ENCODE measurements around the gene FOXK2.
A peak's percentile ranks its signal among the peaks of the same experiment; 100 is the strongest.
"Not testable (repeated sequence)": the region's sequence is repeated elsewhere in the genome, so short reads cannot be mapped to it uniquely, and the experiment has no call there.

The FOXK2 gene

GRCh38 chr17:82496529-82497434 is 22.8 kb upstream of the FOXK2 start:
- DNase-seq: peak; percentile 89

- DNase-seq: peak; percentile 64
Measured at GRCh38 chr17:82497483-82498405, 21.8 kb upstream of the FOXK2 start.

- DNase-seq: peak; percentile 46
Measured at GRCh38 chr17:82502207-82502606, 17.3 kb upstream of the FOXK2 start.

- no peak for DNase-seq
Measured at GRCh38 chr17:82503094-82503727, 16.3 kb upstream of the FOXK2 start.

GRCh38 chr17:82503728-82504308 is 15.7 kb upstream of the FOXK2 start:
- no peak for DNase-seq

GRCh38 chr17:82505296-82505695 is 14.2 kb upstream of the FOXK2 start:
- no peak for DNase-seq

GRCh38 chr17:82506402-82506801 is 13.1 kb upstream of the FOXK2 start:
- not testable (repeated sequence) for DNase-seq

GRCh38 chr17:82507631-82508175 is 11.8 kb upstream of the FOXK2 start:
- no peak for DNase-seq

GRCh38 chr17:82511642-82512041 is 7.9 kb upstream of the FOXK2 start:
- not testable (repeated sequence) for DNase-seq

GRCh38 chr17:82513864-82514263 is 5.7 kb upstream of the FOXK2 start:
- DNase-seq: not testable (repeated sequence)

GRCh38 chr17:82517230-82517865 is 2.2 kb upstream of the FOXK2 start:
- DNase-seq: no peak

GRCh38 chr17:82519971-82520903 is 705 bp downstream of the FOXK2 start:
- peak; percentile 36 for DNase-seq

- peak; percentile 92 for DNase-seq
Measured at GRCh38 chr17:82524540-82524939, 5.0 kb downstream of the FOXK2 start.

- DNase-seq: no peak
Measured at GRCh38 chr17:82525712-82526111, 6.2 kb downstream of the FOXK2 start.

GRCh38 chr17:82527898-82528297 is 8.4 kb downstream of the FOXK2 start:
- no peak for DNase-seq

- DNase-seq: peak; percentile 38
Measured at GRCh38 chr17:82528484-82529265, 9.1 kb downstream of the FOXK2 start.

- DNase-seq: no peak
Measured at GRCh38 chr17:82529914-82530300, 10.4 kb downstream of the FOXK2 start.

GRCh38 chr17:82531431-82531881 is 11.9 kb downstream of the FOXK2 start:
- DNase-seq: no peak

GRCh38 chr17:82534401-82534812 is 14.9 kb downstream of the FOXK2 start:
- DNase-seq: peak; percentile 35

All from NCI-H2171 treated with DMSO at 0.1 percent for 48 hours (cell line).